ENCODE data around the gene PLCL1.

Gene PLCL1

GRCh38 chr2:197804049-197804757, at the start of gene PLCL1:
TSS of gene PLCL1 (plus strand) at chr2:197804593.
- peak; percentile 93 for DNase-seq

DNA sequence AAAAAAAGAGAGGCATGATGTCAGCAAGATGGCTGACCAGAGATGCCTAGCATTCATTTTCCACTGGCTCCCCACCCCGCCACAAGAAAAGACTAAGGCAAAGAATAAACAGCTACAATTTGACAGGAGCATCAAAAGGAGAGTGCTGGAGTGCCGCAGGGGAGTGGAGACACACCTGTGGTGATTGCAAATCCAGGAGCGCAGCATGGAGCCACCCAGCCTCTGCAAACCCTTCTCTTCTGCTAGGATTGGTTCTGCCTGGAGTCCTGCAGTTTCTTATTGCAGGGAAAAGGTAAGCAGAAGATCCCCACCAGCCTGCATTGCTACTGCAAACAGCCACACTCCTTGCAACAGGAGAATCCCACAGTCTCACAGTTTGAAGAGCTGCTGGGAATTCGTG, 45.4 kb upstream of the PLCL1 start:
- no peak for DNase-seq

DNA sequence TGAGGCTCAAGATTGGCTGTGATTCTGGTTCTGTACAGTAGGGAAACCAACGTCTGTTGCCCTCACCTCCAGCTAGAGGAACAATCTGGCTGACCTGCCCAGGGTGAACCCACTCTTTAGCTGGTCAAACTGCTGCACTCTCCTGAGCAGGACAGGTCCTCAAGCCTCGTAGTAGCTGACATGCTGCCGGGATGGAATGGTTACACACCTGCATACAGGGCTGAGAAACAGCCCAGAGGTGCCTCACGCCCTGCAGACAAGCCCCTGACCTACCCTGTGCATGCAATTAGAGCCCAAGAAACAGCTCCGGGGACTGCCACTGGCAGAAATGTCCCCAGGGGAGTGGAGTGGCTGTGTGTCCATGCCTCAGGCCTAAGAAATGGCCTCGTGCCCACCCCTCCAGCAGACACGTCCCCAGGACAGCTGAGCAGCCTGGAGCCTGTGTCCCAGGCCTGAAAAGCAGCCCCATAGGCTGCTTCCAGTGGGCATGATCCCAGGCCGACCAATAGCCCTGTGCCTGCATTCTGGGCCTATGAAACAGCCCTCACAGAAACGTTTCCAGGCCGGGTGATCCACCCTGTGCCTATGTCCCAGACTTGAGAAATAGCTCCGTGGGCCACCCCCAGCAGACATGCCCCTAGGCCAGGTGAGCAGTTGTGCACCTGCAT, 44.6 kb upstream of the PLCL1 start:
- DNase-seq: no peak

- no peak for DNase-seq
Measured at GRCh38 chr2:197760293-197760657, 44.1 kb upstream of the PLCL1 start.

DNA sequence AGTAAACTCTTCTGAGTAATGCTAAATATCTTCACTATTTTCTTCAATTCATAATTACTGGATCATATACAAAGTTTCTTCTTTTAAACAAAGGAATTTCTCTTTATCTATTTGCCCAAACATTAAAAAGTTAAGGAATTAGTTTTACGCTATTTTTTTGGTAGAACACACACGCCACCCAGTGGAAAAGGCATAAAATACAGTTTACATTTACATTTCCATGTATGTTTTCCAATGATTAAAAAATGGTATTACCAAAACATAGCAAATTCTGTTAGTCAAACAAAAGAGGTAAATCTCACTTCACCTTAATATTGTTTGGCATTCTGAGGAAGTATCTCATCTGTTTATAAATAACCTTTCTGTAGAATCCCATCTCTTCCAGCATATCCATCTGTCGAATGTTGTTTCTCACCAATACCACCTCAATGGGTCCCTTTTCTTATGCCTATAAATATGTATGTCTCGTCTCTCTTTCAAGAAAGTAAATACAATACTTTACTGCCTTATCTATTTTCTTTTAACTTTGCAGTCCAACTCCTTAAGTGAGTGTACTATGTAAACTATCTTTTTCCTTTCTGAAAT, 26.5 kb upstream of the PLCL1 start:
- DNase-seq: peak; percentile 24

DNA sequence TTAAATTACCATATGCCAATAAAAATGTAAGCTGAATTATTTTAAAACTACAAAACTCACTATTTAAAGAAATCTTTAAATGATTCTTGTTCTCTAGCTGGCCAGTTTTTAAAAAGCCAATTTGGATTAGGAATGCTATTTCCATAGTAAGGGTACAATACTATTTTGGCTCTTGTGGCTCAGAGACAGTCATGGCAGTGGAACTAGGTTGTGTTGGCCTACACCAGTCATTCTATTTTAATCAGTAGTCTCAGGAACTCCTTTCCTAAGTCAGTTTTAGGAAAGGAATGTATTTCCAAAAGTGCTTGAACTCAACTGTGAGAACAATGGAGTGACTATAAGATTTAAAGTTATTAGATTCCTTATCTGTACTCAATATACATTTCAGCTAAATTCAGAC, 25.1 kb upstream of the PLCL1 start:
- DNase-seq: no peak

- no peak for DNase-seq
Measured at GRCh38 chr2:197782126-197782525, 22.3 kb upstream of the PLCL1 start.

DNA sequence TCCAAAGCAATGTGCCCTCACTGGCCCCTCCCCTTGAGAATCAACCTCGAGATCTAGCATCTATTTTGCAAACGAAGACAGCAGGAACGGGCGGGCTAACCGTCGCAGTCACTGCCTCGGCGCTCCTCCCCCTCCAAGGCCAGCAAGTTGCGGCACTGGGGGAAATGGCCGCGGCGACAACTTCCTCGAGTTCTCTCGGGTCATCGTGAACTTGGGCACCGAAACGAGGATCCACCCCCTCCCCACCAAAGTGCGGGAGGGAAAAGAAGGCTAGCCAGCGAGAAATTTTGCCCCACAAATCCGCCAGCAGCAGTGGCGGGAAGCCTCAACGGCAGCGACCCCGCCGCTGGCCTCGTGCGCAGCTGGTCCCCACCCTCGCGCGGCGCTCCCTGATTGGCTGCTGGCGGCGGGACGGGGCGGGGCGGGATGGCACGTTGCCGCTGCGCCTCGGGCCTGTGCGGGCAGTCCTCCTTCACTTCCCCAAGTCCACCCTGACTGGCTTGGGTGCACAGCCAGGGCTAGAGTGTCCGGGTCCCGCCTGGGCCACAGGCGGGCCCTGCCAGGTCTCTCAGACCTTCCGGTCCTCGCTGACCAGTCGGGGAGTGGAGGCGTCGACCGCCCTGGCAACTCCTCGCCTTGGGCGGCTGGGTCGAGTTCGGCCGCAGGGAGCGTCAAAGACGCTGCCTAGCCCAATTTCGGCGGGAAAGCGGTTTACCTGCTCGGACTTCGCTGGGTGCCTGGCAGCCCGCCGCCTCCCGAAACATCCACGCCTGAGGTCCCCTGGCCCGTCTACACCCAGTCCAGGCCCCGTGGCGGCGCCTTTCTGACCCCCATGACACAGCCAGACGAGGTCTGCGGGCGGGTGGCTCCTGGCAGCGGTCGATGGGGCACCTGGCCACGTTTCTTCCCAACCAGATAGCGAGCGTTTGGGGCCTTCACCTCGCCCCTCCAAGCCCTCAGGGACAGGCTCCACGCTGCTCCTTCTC, 19.1 kb upstream of the PLCL1 start, which contains the start of gene BOLL:
Gene BOLL (minus strand): TSS at position 364 of the 986 bp plus-strand sequence. CDS start 3,469 bp downstream, outside the sequence.
- DNase-seq: no peak

GRCh38 chr2:197786010-197786877, 18.1 kb upstream of the PLCL1 start:
- DNase-seq: peak; percentile 86

DNA sequence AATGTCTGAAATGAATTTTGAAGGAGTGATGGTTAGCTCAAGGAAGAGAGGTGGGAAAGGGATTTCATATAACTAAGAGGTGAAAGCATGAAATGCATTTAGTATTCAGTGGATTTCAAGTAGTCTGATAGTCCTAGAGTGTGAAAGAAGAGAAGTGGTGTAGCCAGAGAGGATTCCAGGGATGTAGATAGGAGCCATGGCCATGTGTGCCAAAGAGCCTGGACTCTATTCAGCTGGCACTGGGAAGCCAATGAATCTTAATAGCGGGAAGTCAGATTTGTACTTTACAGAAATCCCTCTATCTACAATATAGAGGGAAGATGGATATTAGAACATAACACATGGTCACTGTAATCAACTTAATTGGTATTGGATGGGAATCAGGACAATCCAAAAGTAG, 10.9 kb upstream of the PLCL1 start:
- DNase-seq: no peak

- DNase-seq: peak; percentile 14
Measured at GRCh38 chr2:197795277-197795676, 9.1 kb upstream of the PLCL1 start.

DNA sequence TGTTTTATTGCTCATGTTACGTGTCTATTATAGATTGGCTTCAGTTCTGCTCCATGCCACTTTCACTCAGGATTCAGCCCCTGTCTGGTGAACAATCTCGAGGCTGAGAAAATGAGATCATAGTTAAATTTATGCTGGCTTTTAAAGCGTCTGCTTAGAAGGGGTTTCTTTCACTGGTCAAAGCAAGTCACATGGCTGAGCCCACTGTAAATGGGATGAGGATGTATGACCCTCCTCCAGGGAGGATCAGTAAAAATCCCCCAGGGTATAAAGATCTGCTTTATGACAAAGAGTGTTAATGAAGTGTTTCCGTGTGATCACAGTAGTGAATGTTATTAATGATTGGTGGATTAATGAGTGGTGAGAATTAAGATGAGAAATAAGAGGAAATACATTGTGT, 6.2 kb upstream of the PLCL1 start:
- DNase-seq: no peak

- DNase-seq: no peak
Measured at GRCh38 chr2:197799068-197799467, 5.3 kb upstream of the PLCL1 start.

DNA sequence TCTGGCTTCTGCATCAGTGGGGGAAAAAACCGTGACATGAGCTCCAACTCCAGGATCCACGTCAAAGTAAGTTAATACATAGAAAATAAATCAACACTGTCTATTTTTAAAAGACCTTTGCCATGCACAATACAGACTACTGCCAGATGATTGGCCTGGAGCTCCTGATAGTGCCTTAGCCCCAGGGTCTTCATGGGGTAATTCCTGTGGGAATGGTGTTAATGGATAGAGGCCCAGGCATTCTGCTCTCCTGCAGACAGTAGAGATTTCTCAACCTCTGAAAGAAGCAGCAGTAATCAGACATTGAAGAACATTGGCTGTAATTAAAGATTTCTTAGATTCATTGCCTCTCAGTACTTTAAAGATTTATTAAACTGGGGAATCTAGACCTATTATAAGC, 4.3 kb upstream of the PLCL1 start:
- DNase-seq: no peak

DNA sequence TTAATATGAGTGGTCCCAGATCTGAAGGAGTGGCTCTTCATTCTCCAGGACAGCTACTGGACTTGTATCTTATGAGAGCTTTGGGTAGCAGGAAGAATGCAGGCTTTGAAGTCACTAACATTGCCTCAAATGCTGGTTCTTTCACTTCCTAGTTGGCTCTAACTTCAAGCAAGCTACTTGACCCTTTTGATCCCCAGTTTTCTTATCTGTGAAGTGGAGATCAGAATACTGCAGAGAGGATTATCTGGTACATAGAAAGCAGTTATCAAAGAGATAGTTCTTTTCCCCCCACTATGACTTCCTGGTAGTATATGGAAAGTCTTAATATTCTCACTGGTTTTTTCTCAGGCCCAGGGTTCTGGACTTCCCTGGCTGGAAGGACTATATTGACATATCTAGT, 3.4 kb upstream of the PLCL1 start:
- DNase-seq: no peak

DNA sequence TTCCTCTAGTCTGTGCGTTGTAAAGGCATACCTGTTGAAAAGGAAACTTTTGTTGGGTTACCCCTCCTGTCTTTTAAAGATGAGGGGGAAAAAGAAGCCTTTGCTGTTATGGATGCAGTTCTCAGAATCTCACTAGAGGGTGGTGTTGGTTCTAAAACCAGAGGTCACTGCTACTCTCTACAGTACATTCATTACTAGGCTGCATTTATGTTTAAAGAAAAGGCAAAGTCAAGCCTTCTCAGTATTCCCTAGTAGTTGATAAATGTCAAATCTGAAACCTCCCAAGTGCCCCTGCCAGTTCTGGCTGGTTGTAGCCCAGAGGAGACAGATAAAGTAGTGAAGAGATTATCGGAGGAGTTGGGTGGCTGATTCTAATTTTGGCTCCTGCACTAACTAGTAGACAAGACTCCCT, 1.4 kb upstream of the PLCL1 start:
- no peak for DNase-seq

GRCh38 chr2:197804758-197805714, 643 bp downstream of the PLCL1 start:
- DNase-seq: peak; percentile 54

- DNase-seq: no peak
Measured at GRCh38 chr2:197805715-197806633, 1.6 kb downstream of the PLCL1 start.

DNA sequence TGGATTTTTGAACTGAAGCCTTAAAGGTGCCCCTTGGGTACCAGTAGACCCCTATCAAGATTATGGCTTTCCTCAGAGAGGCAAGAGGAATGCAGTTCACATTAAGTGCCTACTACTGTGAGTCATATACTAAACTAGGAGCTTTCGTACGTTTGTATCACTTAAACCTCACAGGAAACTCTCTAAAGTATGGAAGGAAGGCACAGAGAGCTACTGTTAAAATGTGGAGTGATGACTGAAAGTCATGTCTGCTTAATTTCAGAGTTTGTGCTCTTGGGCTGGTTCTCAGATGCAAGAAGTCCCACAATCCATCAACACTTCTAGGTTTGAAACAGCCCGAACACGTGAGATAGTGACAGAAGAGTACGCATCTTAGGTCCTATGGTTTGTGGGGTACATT, 4.7 kb downstream of the PLCL1 start:
- no peak for DNase-seq

GRCh38 chr2:197810016-197810415, 5.6 kb downstream of the PLCL1 start:
- no peak for DNase-seq

All from activated CD4-positive, alpha-beta T cell treated with anti-CD3 and anti-CD28 coated beads for 48 hours (primary cell).